Measurements from ENCODE around the gene CTDSP1. TPM values are rescaled to one million over a fixed set of nuclear protein-coding genes. Genes with fewer than 3 reads are reported as not detected.

The CTDSP1 gene
- total RNA-seq, 1 donor from 2014 or later: 148 TPM

- ATAC-seq (peak; percentile 87), DNase-seq (ENCODE audit: low spot score) (peak; percentile 99)
- intact Hi-C loops (cut with DNase I): no loop called here
Measured at GRCh38 chr2:218406209-218406948, 6.7 kb downstream of the CTDSP1 start.

- DNase-seq (ENCODE audit: low spot score): peak; percentile 84
Measured at GRCh38 chr2:218406949-218407618, 7.4 kb downstream of the CTDSP1 start.

GRCh38 chr2:218407717-218408116, 8.0 kb downstream of the CTDSP1 start:
- intact Hi-C loops (cut with DNase I): no loop called here
- DNase-seq (ENCODE audit: low spot score) (no peak), ATAC-seq (no peak)

More at GRCh38 chr2:218406949-218407618, 7.4 kb downstream of the CTDSP1 start:
- peak; percentile 43 for ATAC-seq
- intact Hi-C loops (cut with DNase I): no loop called here

- intact Hi-C loops (cut with DNase I): no loop called here
- DNase-seq (ENCODE audit: low spot score) (no peak), ATAC-seq (no peak)
Measured at GRCh38 chr2:218418321-218418716, 18.7 kb downstream of the CTDSP1 start.

- ATAC-seq: no peak
- intact Hi-C loops (cut with DNase I): no loop called here
- DNase-seq (ENCODE audit: low spot score): no peak
Measured at GRCh38 chr2:218418717-218419458, 19.2 kb downstream of the CTDSP1 start, which contains the start of gene VIL1. Gene VIL1, plus strand, starts transcription at chr2:218419123. Its CDS starts 4,656 bp downstream, at chr2:218423779.

GRCh38 chr2:218419630-218420216, 20.1 kb downstream of the CTDSP1 start:
- no peak for DNase-seq (ENCODE audit: low spot score)
- intact Hi-C loops (cut with DNase I): no loop called here
- ATAC-seq: no peak

- DNase-seq (ENCODE audit: low spot score) (no peak), ATAC-seq (no peak)
- intact Hi-C loops (cut with DNase I): no loop called here
Measured at GRCh38 chr2:218421027-218421426, 21.4 kb downstream of the CTDSP1 start.

- intact Hi-C loops (cut with DNase I): no loop called here
- DNase-seq (ENCODE audit: low spot score) (no peak), ATAC-seq (no peak)
Measured at GRCh38 chr2:218422403-218423086, 22.9 kb downstream of the CTDSP1 start.

- ATAC-seq (no peak), DNase-seq (ENCODE audit: low spot score) (no peak)
- intact Hi-C loops (cut with DNase I): no loop called here
Measured at GRCh38 chr2:218423584-218423983, 23.9 kb downstream of the CTDSP1 start.

GRCh38 chr2:218425531-218425930, 25.9 kb downstream of the CTDSP1 start:
- intact Hi-C loops (cut with DNase I): no loop called here
- ATAC-seq: no peak
- DNase-seq (ENCODE audit: low spot score): no peak

GRCh38 chr2:218427741-218428140, 28.1 kb downstream of the CTDSP1 start:
- no peak for ATAC-seq
- DNase-seq (ENCODE audit: low spot score): no peak
- intact Hi-C loops (cut with DNase I): no loop called here

- DNase-seq (ENCODE audit: low spot score) (peak; percentile 50), ATAC-seq (no peak)
- intact Hi-C loops (cut with DNase I): no loop called here
Measured at GRCh38 chr2:218428846-218429558, 29.3 kb downstream of the CTDSP1 start.

- DNase-seq (ENCODE audit: low spot score) (no peak), ATAC-seq (no peak)
- intact Hi-C loops (cut with DNase I): no loop called here
Measured at GRCh38 chr2:218429911-218430692, 30.4 kb downstream of the CTDSP1 start.

- DNase-seq (ENCODE audit: low spot score): peak; percentile 40
- no peak for ATAC-seq
- intact Hi-C loops (cut with DNase I): no loop called here
Measured at GRCh38 chr2:218430721-218431120, 31.1 kb downstream of the CTDSP1 start.

GRCh38 chr2:218431878-218432277, 32.2 kb downstream of the CTDSP1 start:
- intact Hi-C loops (cut with DNase I): no loop called here
- DNase-seq (ENCODE audit: low spot score) (peak; percentile 31), ATAC-seq (no peak)

- no peak for ATAC-seq
- intact Hi-C loops (cut with DNase I): no loop called here
- no peak for DNase-seq (ENCODE audit: low spot score)
Measured at GRCh38 chr2:218432676-218433365, 33.2 kb downstream of the CTDSP1 start.

- intact Hi-C loops (cut with DNase I): no loop called here
- DNase-seq (ENCODE audit: low spot score) (no peak), ATAC-seq (no peak)
Measured at GRCh38 chr2:218434456-218434855, 34.8 kb downstream of the CTDSP1 start.

All from sciatic nerve (tissue), 2 donors.